ENCODE data around the gene CHRDL2.

DNA sequence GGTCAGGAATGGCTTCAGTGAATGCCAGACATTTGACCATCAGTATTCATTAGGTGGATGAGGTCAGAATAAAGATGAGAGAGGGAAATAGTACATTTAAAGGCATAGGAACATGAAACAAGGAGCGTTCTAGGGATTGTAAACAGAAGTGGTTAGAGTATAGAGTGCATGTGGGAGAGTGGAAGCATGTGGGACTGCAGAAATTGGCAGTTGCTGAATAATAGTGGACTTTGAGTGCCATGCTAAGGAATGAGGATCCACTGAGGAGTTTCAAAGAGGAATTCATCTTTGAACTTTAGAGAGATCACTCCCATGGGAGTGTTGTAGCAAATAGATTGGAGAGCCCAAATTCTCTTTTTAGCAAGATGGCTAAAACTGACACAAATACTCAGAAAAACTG, 25.3 kb upstream of the CHRDL2 start:
- TF ChIP-seq EZH2 (IDR thresholded peaks at IDR 0.05; ENCODE audit: insufficient read depth, poor library complexity, severe bottlenecking) (no peak), EZH2phosphoT487 (IDR thresholded peaks at IDR 0.05; ENCODE audit: insufficient read depth, low read depth) (no peak)

All from GM23248 (cell line).